Activated naive CD4-positive, alpha-beta T cell treated with anti-CD3 and anti-CD28 coated beads, Interleukin-2, amount 10 ng/mL, durations not matched to agents 5 hours and 36 hours (primary cell): Measurements from ENCODE around the gene LRRC40. TPM values are rescaled to one million over a fixed set of nuclear protein-coding genes. Genes with fewer than 3 reads are reported as not detected.

Experiments
- total RNA-seq, 2 experiments: library from RNA; stranded (reverse); gene quantifications; one replicate each; pipeline ENCODE4 v1.2.3, GENCODE V29; 2021

Gene LRRC40
- total RNA-seq, result 10 to 100 TPM; 13.7 to 16.5 TPM

DNA sequence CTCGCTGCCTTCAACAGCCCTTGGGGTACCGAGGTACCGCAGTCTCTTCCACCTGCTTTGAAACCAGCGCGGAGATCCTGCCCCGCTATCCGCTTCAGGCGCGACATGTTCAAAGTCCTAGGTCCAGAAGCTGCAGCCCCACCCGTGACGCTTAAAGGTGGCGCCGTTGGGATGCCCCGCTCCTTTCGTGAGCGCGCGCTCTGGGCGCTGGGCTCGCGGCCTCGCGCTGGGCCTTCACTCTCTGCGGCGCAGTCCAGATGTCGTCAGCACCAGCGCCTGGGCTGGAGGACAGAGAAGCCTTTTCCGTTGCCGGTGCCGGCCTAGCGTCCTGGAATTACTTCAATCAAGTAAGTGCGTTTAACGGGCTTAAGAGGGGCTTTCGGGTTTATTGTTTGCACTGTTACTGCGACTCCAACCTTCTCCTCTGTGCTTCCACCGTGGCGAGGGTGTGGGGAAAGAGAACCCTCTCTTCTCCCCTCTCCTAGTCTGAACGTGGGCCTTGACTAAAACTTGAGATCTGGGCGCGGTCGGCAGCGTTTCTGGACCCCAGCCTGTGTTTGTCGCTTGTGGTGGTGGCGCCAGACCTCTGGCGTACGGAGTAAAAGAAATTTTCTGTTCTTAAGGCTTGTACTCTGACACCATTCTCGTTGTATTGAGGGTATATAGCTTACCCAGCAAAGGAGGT is at the start of gene LRRC40:
TSS of gene LRRC40 (minus strand) at position 146 of the 685 bp plus-strand sequence. CDS start at position 107, 39 bp downstream.

DNA sequence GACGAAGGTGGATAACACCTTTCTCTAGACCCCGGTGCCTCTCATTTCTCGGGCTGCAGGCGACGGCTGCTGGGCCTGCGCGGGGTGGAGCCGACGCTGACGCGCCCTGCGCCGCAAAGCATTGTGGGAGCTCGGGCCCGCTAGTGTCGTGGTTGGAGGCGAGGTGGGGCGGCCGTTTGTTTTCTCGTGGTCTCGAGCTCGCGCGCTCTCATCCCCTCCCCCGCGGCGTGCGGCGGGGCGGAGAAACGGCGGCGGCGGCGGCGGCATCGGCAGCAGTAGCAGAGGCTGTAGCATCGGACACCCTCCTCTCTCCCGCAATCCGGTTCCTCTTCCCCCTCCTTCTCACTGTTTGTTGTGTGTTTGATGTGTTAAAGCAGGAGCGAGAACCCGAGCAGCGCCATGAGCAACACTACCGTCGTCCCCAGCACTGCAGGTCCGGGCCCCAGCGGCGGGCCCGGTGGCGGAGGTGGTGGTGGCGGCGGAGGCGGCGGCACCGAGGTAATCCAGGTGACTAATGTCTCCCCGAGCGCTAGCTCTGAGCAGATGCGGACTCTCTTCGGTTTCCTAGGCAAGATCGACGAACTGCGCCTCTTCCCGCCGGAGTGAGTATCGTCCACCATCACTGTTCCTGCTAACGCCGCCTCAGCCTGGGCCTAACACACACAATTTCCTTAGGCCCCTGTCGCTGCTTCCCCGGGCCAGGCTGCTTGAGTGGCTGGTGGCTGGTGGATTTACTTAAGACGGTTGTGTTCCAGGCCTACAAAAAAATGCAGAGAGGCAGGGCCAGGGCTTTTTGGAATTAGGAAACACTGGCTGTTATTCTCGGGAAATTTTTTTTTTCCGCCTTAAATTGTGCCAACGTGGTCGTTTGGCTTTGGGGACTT is 16.1 kb upstream of the LRRC40 start, which contains the start of gene SRSF11:
TSS of gene SRSF11 (plus strand) at position 143 of the 884 bp plus-strand sequence. CDS start at position 400, 257 bp downstream.

Other genes with a start within 250 kb of the LRRC40 start
- gene SRSF11, start 15.8 kb upstream of the LRRC40 start, total RNA-seq, result 100 to 1,000 TPM; 184 to 186 TPM
- 10 to 100 TPM; 20.9 to 23.0 TPM for gene ANKRD13C, start 149.1 kb upstream of the LRRC40 start, total RNA-seq
- 1 to 10 TPM; 1.4 to 1.5 TPM for gene CTH, start 205.7 kb upstream of the LRRC40 start, total RNA-seq